Tibial nerve (tissue), 4 donors: ENCODE measurements around the gene LGALS7B. TPM values are rescaled to one million over a fixed set of nuclear protein-coding genes. Genes with fewer than 3 reads are reported as not detected.

ENCODE experiments used
- DNase-seq, 2 donors: peaks; one replicate each; pipeline ENCODE4 v3.0.0-alpha.2; 2019; ENCODE audit warnings: low spot score in 2 of 2
- H3K27ac ChIP-seq, 4 donors: fragments of 200-600 bp; sonication (generic) in 3 of 4; one replicate each; pipeline ENCODE4 v1.5.1; 2017 to 2019; ENCODE audit warnings: mild to moderate bottlenecking in 1 of 4
- H3K27me3 ChIP-seq, 2 donors: fragments of 200-600 bp; sonication (generic) in 1 of 2; one replicate each; pipeline versions ENCODE4 v1.5.1 to v1.6.0; 2017 to 2019
- H3K36me3 ChIP-seq, 3 donors: fragments of 200-600 bp; sonication (generic); one replicate each; pipeline ENCODE4 v1.5.1; 2018 to 2019
- H3K4me1 ChIP-seq, 4 donors: fragments of 200-600 bp; sonication (generic) in 3 of 4; one replicate each; pipeline ENCODE4 v1.5.1; 2017 to 2019
- H3K4me3 ChIP-seq, 4 donors: fragments of 200-600 bp; sonication (generic) in 3 of 4; one replicate each; pipeline ENCODE4 v1.5.1; 2017 to 2019; ENCODE audit warnings: mild to moderate bottlenecking in 1 of 4, moderate library complexity in 1 of 4
- H3K9me3 ChIP-seq, 4 donors: fragments of 200-600 bp; sonication (generic) in 3 of 4; one replicate each; pipeline ENCODE4 v1.5.1; 2017 to 2019
- CTCF ChIP-seq, 5 experiments: fragments of 200-600 bp in 3 of 5; fragments of 450-650 bp in 2 of 5; sonication (generic) in 3 of 5; IDR thresholded peaks; one replicate each; pipeline ENCODE4 v1.5.1; 2016 to 2019; ENCODE audit warnings: antibody characterized with exemption in 5 of 5, mild to moderate bottlenecking in 3 of 5, moderate library complexity in 2 of 5
- EP300 ChIP-seq, 2 donors: sonication (generic); formaldehyde crosslinking; IDR thresholded peaks; one replicate each; pipeline ENCODE4 v1.6.1; 2017; ENCODE audit warnings: antibody characterized with exemption in 2 of 2, mild to moderate bottlenecking in 1 of 2
- POLR2A ChIP-seq, 2 donors: fragments of 450-650 bp; IDR thresholded peaks; one replicate each; pipeline ENCODE4 v1.6.1; 2017; ENCODE audit warnings: antibody characterized with exemption in 2 of 2, mild to moderate bottlenecking in 2 of 2, moderate library complexity in 2 of 2
- WGBS, 2 donors: methylation state at CpG; one replicate each; pipeline ENCODE4 v1.1.5; 2018; 5-methylcytosine and 5-hydroxymethylcytosine counted together
- small RNA-seq: library from RNA; depleted of rRNA; stranded (forward); fragments of <200 nt; gene quantifications from one replicate; pipeline ENCODE3, GENCODE V24; 2016
- total RNA-seq, 4 donors: library from RNA; depleted of rRNA; stranded (reverse); fragments of >200 nt; gene quantifications; one replicate each; pipeline ENCODE4 v1.1.0, GENCODE V29; 2016

Gene LGALS7B
- total RNA-seq, 4 donors from 2014 or later: not detected

GRCh38 chr19:38839816-38840582 is 51.0 kb downstream of the LGALS7B start:
- Histone ChIP-seq H3K9me3 (no peaks in the 10 kb centered on the region), H3K4me1 (peaks cover 0 to 30% (median 0%) of the 10 kb centered on the region in 4 donors), H3K27ac (no peak overlapping the region), H3K27me3 (no peaks in the 10 kb centered on the region), H3K36me3 (peaks cover 27 to 100% (median 79%) of the 10 kb centered on the region in 3 donors), H3K4me3 (no peak overlapping the region)
- TF ChIP-seq POLR2A (IDR thresholded peaks at IDR 0.05) (no peak), CTCF (IDR thresholded peaks at IDR 0.05) (no peak), EP300 (IDR thresholded peaks at IDR 0.05) (no peak)
- 75 to 85% methylated on average over 25 to 28 of the region's 28 CpGs for WGBS, 2 donors
- no peak for DNase-seq

DNA sequence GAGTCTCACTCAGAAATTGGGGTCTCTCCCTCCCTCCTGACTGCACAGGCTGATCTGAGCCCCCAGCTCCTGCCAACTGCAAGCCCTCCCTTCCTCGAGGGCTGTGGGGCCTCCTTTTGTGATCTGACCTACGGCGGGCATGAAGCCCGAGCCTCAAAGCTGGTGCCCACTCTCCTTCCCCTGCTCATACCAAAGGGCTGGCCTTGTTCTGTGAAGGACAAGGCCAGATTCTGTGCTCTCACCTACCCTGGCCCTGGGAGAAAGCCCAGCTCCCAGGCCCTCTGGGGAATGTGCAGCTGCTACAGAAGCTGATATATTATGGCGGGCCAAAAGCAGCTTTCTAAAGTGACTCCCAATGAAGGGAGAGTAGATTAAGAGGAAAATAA is 51.6 kb downstream of the LGALS7B start:
- WGBS, 2 donors: 80 to 83% methylated on average over 2 to 5 of the region's 5 CpGs
- Histone ChIP-seq H3K27ac (no peak overlapping the region), H3K4me1 (peaks cover 0 to 35% (median 2%) of the 10 kb centered on the region in 4 donors)

More for the DNA sequence above, 51.6 kb downstream of the LGALS7B start:
- peaks cover 27 to 100% (median 85%) of the 10 kb centered on the region in 3 donors for H3K36me3 ChIP-seq
- TF ChIP-seq POLR2A (IDR thresholded peaks at IDR 0.05): no peak
- TF ChIP-seq CTCF (IDR thresholded peaks at IDR 0.05): no peak
- no peak for TF ChIP-seq EP300 (IDR thresholded peaks at IDR 0.05)
- no peaks in the 10 kb centered on the region for H3K27me3 ChIP-seq
- no peak overlapping the region for H3K4me3 ChIP-seq
- no peak for DNase-seq
- no peaks in the 10 kb centered on the region for H3K9me3 ChIP-seq

Small RNA genes within 50 kb of the gene (small RNA-seq; reads per million reads assigned to genes)
- gene RNU6-140P: not detected

Other genes with a start within 250 kb of the LGALS7B start
- gene MAP4K1, start 171.2 kb upstream of the LGALS7B start, total RNA-seq: 10 to 100 TPM in 1 of 4 donors, 1 to 10 TPM in 3; 2.5 to 10.0 (median 8.8) TPM
- 100 to 1,000 TPM; 326 to 534 (median 466) TPM for gene EIF3K, start 170.0 kb upstream of the LGALS7B start, total RNA-seq
- gene ACTN4, start 141.6 kb upstream of the LGALS7B start, total RNA-seq: 100 to 1,000 TPM; 342 to 463 (median 382) TPM
- 1 to 10 TPM; 3.5 to 5.7 (median 4.8) TPM for gene CAPN12, start 44.7 kb upstream of the LGALS7B start, total RNA-seq
- gene LGALS7, start 15.7 kb upstream of the LGALS7B start, total RNA-seq: not detected
- 1 to 10 TPM in 1 of 4 donors, under 1 TPM in 2, not detected in 1; 0.20 to 2.1 (median 0.63) TPM for gene LGALS4, start 23.7 kb downstream of the LGALS7B start, total RNA-seq
- 100 to 1,000 TPM in 3 of 4 donors, 10 to 100 TPM in 1; 81.8 to 135 (median 119) TPM for gene ECH1, start 42.6 kb downstream of the LGALS7B start, total RNA-seq
- gene HNRNPL, start 60.8 kb downstream of the LGALS7B start, total RNA-seq: 100 to 1,000 TPM; 170 to 205 (median 179) TPM
- gene RINL, start 89.1 kb downstream of the LGALS7B start, total RNA-seq: 10 to 100 TPM in 2 of 4 donors, 1 to 10 TPM in 2; 8.4 to 28.8 (median 11.6) TPM
- 100 to 1,000 TPM; 108 to 154 (median 129) TPM for gene SIRT2, start 110.4 kb downstream of the LGALS7B start, total RNA-seq
- 10 to 100 TPM; 16.0 to 33.0 (median 25.2) TPM for gene NFKBIB, start 110.8 kb downstream of the LGALS7B start, total RNA-seq
- not detected for gene CCER2, start 123.0 kb downstream of the LGALS7B start, total RNA-seq
- 10 to 100 TPM; 12.7 to 21.6 (median 15.8) TPM for gene SARS2, start 141.6 kb downstream of the LGALS7B start, total RNA-seq
- 10 to 100 TPM; 29.9 to 43.9 (median 33.1) TPM for gene MRPS12, start 141.7 kb downstream of the LGALS7B start, total RNA-seq
- 10 to 100 TPM; 31.9 to 59.6 (median 54.0) TPM for gene FBXO17, start 186.5 kb downstream of the LGALS7B start, total RNA-seq
- 1 to 10 TPM; 3.6 to 8.0 (median 5.9) TPM for gene FBXO27, start 243.3 kb downstream of the LGALS7B start, total RNA-seq